ENCODE measurements around the gene ZNF195. TPM values are rescaled to one million over a fixed set of nuclear protein-coding genes. Genes with fewer than 3 reads are reported as not detected.

Gene ZNF195
- total RNA-seq, 4 donors from 2014 or later, result 9.4 to 24.0 (median 15.6) TPM

DNA sequence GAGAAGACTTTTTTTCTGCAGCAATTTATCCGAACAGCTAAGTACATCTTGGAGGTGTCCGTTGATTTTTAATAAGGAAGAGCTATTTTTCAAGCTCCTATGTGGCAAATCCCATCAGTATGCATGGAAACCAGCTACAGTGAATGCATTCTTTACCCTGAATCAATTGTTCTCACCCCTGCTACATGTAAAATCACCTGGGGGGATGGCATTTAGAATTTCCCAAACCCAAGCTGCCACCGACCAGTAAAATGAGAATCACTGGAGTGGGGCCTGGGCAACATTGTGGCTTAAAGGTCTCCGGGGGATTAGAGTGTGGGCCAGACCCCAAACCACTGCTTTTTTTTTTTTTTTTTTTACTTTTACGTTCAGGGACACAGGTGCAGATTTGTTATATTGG, 2.8 kb upstream of the ZNF195 start:
- H3K9me3 ChIP-seq, result no peaks in the 10 kb centered on the region
- H3K4me3 ChIP-seq, result no peak overlapping the region
- no peaks in the 10 kb centered on the region for H3K36me3 ChIP-seq
- TF ChIP-seq POLR2A (IDR thresholded peaks at IDR 0.05), result no peak
- TF ChIP-seq, protein P1, sequence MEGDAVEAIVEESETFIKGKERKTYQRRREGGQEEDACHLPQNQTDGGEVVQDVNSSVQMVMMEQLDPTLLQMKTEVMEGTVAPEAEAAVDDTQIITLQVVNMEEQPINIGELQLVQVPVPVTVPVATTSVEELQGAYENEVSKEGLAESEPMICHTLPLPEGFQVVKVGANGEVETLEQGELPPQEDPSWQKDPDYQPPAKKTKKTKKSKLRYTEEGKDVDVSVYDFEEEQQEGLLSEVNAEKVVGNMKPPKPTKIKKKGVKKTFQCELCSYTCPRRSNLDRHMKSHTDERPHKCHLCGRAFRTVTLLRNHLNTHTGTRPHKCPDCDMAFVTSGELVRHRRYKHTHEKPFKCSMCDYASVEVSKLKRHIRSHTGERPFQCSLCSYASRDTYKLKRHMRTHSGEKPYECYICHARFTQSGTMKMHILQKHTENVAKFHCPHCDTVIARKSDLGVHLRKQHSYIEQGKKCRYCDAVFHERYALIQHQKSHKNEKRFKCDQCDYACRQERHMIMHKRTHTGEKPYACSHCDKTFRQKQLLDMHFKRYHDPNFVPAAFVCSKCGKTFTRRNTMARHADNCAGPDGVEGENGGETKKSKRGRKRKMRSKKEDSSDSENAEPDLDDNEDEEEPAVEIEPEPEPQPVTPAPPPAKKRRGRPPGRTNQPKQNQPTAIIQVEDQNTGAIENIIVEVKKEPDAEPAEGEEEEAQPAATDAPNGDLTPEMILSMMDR (IDR thresholded peaks at IDR 0.05), result no peak
- no peaks in the 10 kb centered on the region for H3K4me1 ChIP-seq
- H3K27me3 ChIP-seq, result no peaks in the 10 kb centered on the region
- no peak overlapping the region for H3K27ac ChIP-seq
- DNase-seq, result no peak
- intact Hi-C loops (cut with DNase I; ENCODE audit: low total_unique reads), result no loop called here

GRCh38 chr11:3380706-3381545, 2.0 kb upstream of the ZNF195 start:
- DNase-seq, result no peak
- Histone ChIP-seq H3K27me3 (no peaks in the 10 kb centered on the region), H3K9me3 (no peaks in the 10 kb centered on the region), H3K27ac (no peak overlapping the region), H3K4me3 (peak overlapping the region in 1 of 2 donors; percentile 19), H3K36me3 (no peaks in the 10 kb centered on the region), H3K4me1 (no peaks in the 10 kb centered on the region)
- intact Hi-C loops (cut with DNase I; ENCODE audit: low total_unique reads), result no loop called here
- TF ChIP-seq, protein P1 (IDR thresholded peaks at IDR 0.05), result no peak
- TF ChIP-seq POLR2A (IDR thresholded peaks at IDR 0.05), result no peak

DNA sequence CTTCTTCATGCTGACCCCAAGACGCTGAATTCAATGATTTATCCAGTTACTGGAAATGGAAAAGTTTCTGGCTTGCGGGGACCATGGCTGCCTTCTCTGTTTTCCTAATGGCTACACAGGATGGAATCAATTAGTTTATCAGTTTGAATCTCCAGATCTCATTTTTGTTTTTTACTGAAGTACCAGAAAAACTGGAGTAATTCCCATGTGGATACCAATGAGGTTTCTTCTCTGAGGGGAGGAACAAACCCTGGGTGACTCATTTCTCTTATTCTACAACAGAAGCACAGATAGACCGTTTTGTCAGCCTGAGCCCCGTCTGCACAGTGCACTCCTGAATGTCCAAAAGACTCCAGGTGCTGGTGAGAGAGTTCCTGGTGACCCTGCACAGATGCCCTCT, 3.4 kb downstream of the ZNF195 start:
- Histone ChIP-seq H3K4me3 (no peak overlapping the region), H3K27ac (no peak overlapping the region), H3K36me3 (no peaks in the 10 kb centered on the region), H3K27me3 (no peaks in the 10 kb centered on the region), H3K9me3 (no peaks in the 10 kb centered on the region), H3K4me1 (no peaks in the 10 kb centered on the region)
- no peak for TF ChIP-seq POLR2A (IDR thresholded peaks at IDR 0.05)
- TF ChIP-seq, protein P1 (IDR thresholded peaks at IDR 0.05), result no peak
- no peak for DNase-seq
- intact Hi-C loops (cut with DNase I; ENCODE audit: low total_unique reads), result no loop called here

DNA sequence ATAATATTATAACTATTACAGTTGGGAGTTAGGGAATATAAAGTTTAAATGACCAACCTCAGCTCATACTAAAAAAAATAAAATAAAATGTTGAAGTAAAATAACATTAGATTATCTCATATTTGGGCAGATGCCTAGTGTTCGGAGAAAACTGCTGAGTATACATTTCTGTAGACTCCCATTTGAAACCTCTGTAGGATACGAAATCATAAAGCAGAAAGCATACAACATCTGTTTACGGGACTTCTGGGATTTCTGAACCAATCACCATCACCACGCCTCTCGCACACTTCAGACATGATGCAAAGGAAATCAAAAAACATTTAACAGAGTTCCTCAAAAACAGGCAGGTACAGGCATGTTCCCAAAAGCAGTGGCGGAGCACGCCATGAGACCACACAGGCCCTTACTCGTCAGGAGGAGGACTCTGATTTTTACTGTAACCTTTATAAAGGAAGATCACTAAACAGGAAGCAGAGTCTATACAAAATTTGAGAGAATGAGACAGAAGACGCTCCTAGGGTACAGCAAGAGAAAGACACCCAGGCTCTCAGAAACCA, 8.6 kb downstream of the ZNF195 start:
- no peaks in the 10 kb centered on the region for H3K36me3 ChIP-seq
- no peak overlapping the region for H3K4me3 ChIP-seq
- H3K9me3 ChIP-seq, result no peaks in the 10 kb centered on the region
- intact Hi-C loops (cut with DNase I; ENCODE audit: low total_unique reads), result no loop called here
- no peak for TF ChIP-seq POLR2A (IDR thresholded peaks at IDR 0.05)
- TF ChIP-seq, protein P1 (IDR thresholded peaks at IDR 0.05), result no peak
- no peaks in the 10 kb centered on the region for H3K4me1 ChIP-seq
- H3K27me3 ChIP-seq, result no peaks in the 10 kb centered on the region
- no peak for DNase-seq
- H3K27ac ChIP-seq, result no peak overlapping the region

GRCh38 chr11:3369366-3369765, 9.6 kb downstream of the ZNF195 start:
- H3K27me3 ChIP-seq, result no peaks in the 10 kb centered on the region
- H3K36me3 ChIP-seq, result no peaks in the 10 kb centered on the region
- H3K4me3 ChIP-seq, result no peak overlapping the region
- no peak overlapping the region for H3K27ac ChIP-seq
- DNase-seq, result no peak
- intact Hi-C loops (cut with DNase I; ENCODE audit: low total_unique reads), result no loop called here
- H3K9me3 ChIP-seq, result no peaks in the 10 kb centered on the region
- TF ChIP-seq, protein P1 (IDR thresholded peaks at IDR 0.05), result no peak
- no peak for TF ChIP-seq POLR2A (IDR thresholded peaks at IDR 0.05)
- no peaks in the 10 kb centered on the region for H3K4me1 ChIP-seq
